CD14-positive monocyte (primary cell): ENCODE measurements around the gene KRT7. TPM values are rescaled to one million over a fixed set of nuclear protein-coding genes. Genes with fewer than 3 reads are reported as not detected.

Experiments
- DNase-seq, 3 donors: peaks; one replicate each; pipeline ENCODE4 v3.0.0-alpha.2; 2011 to 2022
- H2AFZ ChIP-seq: 2 replicates; pipeline ENCODE4 v1.6.0; 2012; ENCODE audit warnings: mild to moderate bottlenecking, low read depth, low read length, inconsistent platforms; ENCODE audit not compliant: insufficient read depth, poor library complexity, severe bottlenecking
- H3K27ac ChIP-seq, 2 donors: 1 replicate in 1 of 2; 2 replicates in 1 of 2; pipeline ENCODE4 v1.5.1; 2012 to 2013; ENCODE audit warnings: low read length in 2 of 2, control low read depth in 1 of 2, inconsistent platforms in 1 of 2, low read depth in 1 of 2, mild to moderate bottlenecking in 1 of 2
- H3K27me3 ChIP-seq, 2 donors: one replicate each; pipeline versions ENCODE4 v1.6.0 to v1.6.1; 2011 to 2013; ENCODE audit warnings: low read length in 2 of 2; ENCODE audit not compliant: control insufficient read depth in 2 of 2, insufficient read depth in 2 of 2
- H3K36me3 ChIP-seq, 2 donors: replicated peaks in 1 of 2; 1 replicate in 1 of 2; 2 replicates in 1 of 2; pipeline versions ENCODE4 v1.5.1 to v1.6.1; 2012 to 2013; ENCODE audit warnings: low read length in 2 of 2, control low read depth in 1 of 2, inconsistent platforms in 1 of 2, mild to moderate bottlenecking in 1 of 2; ENCODE audit not compliant: insufficient read depth in 2 of 2, control insufficient read depth in 1 of 2
- H3K4me1 ChIP-seq, 2 donors: 1 replicate in 1 of 2; 2 replicates in 1 of 2; pipeline versions ENCODE4 v1.5.1 to v1.6.1; 2012 to 2013; ENCODE audit warnings: low read length in 2 of 2, control low read depth in 1 of 2, inconsistent platforms in 1 of 2, mild to moderate bottlenecking in 1 of 2, moderate library complexity in 1 of 2; ENCODE audit not compliant: insufficient read depth in 2 of 2, control insufficient read depth in 1 of 2
- H3K4me2 ChIP-seq: replicated peaks from 2 replicates; pipeline ENCODE3; 2012; ENCODE audit warnings: low read length, moderate library complexity, mild to moderate bottlenecking; ENCODE audit not compliant: poor library complexity, severe bottlenecking; ENCODE audit errors: extremely low read depth
- H3K4me3 ChIP-seq, 3 experiments: fragments of 200-600 bp in 1 of 3; sonication (generic) in 1 of 3; replicated peaks in 1 of 3; 1 replicate in 2 of 3; 2 replicates in 1 of 3; pipeline ENCODE4 v1.5.1; 2011 to 2013; ENCODE audit warnings: low read length in 3 of 3, mild to moderate bottlenecking in 3 of 3, control low read depth in 2 of 3, low read depth in 2 of 3, inconsistent platforms in 1 of 3, moderate library complexity in 1 of 3
- H3K79me2 ChIP-seq: 2 replicates; pipeline ENCODE4 v1.6.0; 2012; ENCODE audit warnings: mild to moderate bottlenecking, control low read depth, inconsistent platforms, low read length, moderate library complexity; ENCODE audit not compliant: insufficient read depth
- H3K9ac ChIP-seq: 2 replicates; pipeline ENCODE4 v1.6.0; 2017; ENCODE audit warnings: low read length, mild to moderate bottlenecking; ENCODE audit not compliant: insufficient read depth, poor library complexity, severe bottlenecking
- H3K9me3 ChIP-seq, 2 donors: replicated peaks in 1 of 2; 1 replicate in 1 of 2; 2 replicates in 1 of 2; pipeline versions ENCODE4 v1.5.1 to v1.6.1; 2012 to 2013; ENCODE audit warnings: low read length in 2 of 2, control low read depth in 1 of 2; ENCODE audit not compliant: control insufficient read depth in 1 of 2, insufficient read depth in 1 of 2
- H4K20me1 ChIP-seq: 2 replicates; pipeline ENCODE4 v1.6.0; 2012; ENCODE audit warnings: mild to moderate bottlenecking, low read length, control low read depth, moderate library complexity; ENCODE audit not compliant: insufficient read depth
- H3K27ac Mint-ChIP-seq, 7 donors: one replicate each; pipeline ENCODE4 v1.8.0; 2020; ENCODE audit warnings: mild to moderate bottlenecking in 7 of 7, mixed read lengths in 7 of 7, moderate library complexity in 6 of 7, inconsistent platforms in 2 of 7
- H3K27me3 Mint-ChIP-seq, 3 donors: one replicate each; pipeline ENCODE4 v1.8.0; 2021 to 2022; ENCODE audit warnings: low read depth in 3 of 3, mild to moderate bottlenecking in 3 of 3, mixed read lengths in 3 of 3, moderate library complexity in 3 of 3, inconsistent platforms in 1 of 3
- H3K36me3 Mint-ChIP-seq, 2 donors: one replicate each; pipeline ENCODE4 v1.8.0; 2020; ENCODE audit warnings: mixed read lengths in 2 of 2, inconsistent platforms in 1 of 2, mild to moderate bottlenecking in 1 of 2
- H3K4me1 Mint-ChIP-seq: one replicate; pipeline ENCODE4 v1.8.0; 2020; ENCODE audit warnings: mild to moderate bottlenecking, mixed read lengths
- H3K4me3 Mint-ChIP-seq, 2 donors: one replicate each; pipeline ENCODE4 v1.8.0; 2020; ENCODE audit warnings: mild to moderate bottlenecking in 2 of 2, mixed read lengths in 2 of 2, moderate library complexity in 1 of 2
- H3K9me3 Mint-ChIP-seq, 7 donors: one replicate each; pipeline ENCODE4 v1.8.0; 2020 to 2022; ENCODE audit warnings: mixed read lengths in 7 of 7, mild to moderate bottlenecking in 6 of 7, moderate library complexity in 6 of 7, inconsistent platforms in 2 of 7
- CTCF ChIP-seq: fragments of 200-600 bp; IDR thresholded peaks from one replicate; pipeline ENCODE4 v1.8.0; 2022; ENCODE audit warnings: antibody characterized with exemption, mild to moderate bottlenecking
- WGBS: methylation state at CpG from one replicate; pipeline ENCODE4 v1.1.5; 2013; ENCODE audit warnings: missing lambda C conversion rate; ENCODE audit not compliant: insufficient coverage; 5-methylcytosine and 5-hydroxymethylcytosine counted together
- intact Hi-C, 2 donors: fragments of 100-400 bp; cut with micrococcal nuclease; formaldehyde crosslinking; loops; one replicate each; pipeline versions ENCODE4 v1.15.0 to v1.15.1; 2023
- polyA plus RNA-seq, 3 donors: library from polyadenylated mRNA; depleted of rRNA in 1 of 3; unstranded in 2 of 3; stranded (reverse) in 1 of 3; fragments of 300-500 nt in 2 of 3; fragments of >200 nt in 1 of 3; fragmentation: Illumina TruSeq in 2 of 3; gene quantifications; 1 replicate in 2 of 3; 2 replicates in 1 of 3; pipeline ENCODE4 v1.2.3, GENCODE V29; 2012 to 2021

KRT7 gene
- polyA plus RNA-seq, 3 donors, result 1.3 to 2.7 TPM; not detected in 1

GRCh38 chr12:52278575-52279421, 45.8 kb downstream of the KRT7 start:
- Histone ChIP-seq H3K9me3 (no peaks in the 10 kb centered on the region), H3K4me2 (peak overlapping the region; percentile 48), H3K4me1 (peaks cover 29 to 33% of the 10 kb centered on the region in 2 donors), H3K27me3 (peaks cover 2 to 41% of the 10 kb centered on the region in 2 donors), H3K4me3 (no peak overlapping the region), H3K27ac (no peak overlapping the region), H3K79me2 (no peaks in the 10 kb centered on the region), H4K20me1 (no peaks in the 10 kb centered on the region), H3K36me3 (no peaks in the 10 kb centered on the region), H3K9ac (no peak overlapping the region), H2AFZ (peak overlapping the region; percentile 39)
- Mint-ChIP-seq H3K9me3 (peaks cover 0 to 3% (median 0%) of the 10 kb centered on the region in 7 donors), H3K27ac (peak overlapping the region in 5 of 7 donors; percentile 60 to 94 (median 81)), H3K4me1 (peaks cover 37% of the 10 kb centered on the region), H3K4me3 (peak overlapping the region in 1 of 2 donors; percentile 76), H3K27me3 (peaks cover 19 to 43% (median 21%) of the 10 kb centered on the region in 3 donors), H3K36me3 (no peaks in the 10 kb centered on the region)
- 10% methylated on average over 25 of the region's 32 CpGs for WGBS
- intact Hi-C loops, result loop anchor here in 1 of 2 donors (5.0 kb wide), 1 partner anchor 56 kb away; no protein-coding TSS in a partner anchor
- TF ChIP-seq CTCF, result peak; percentile 97
- peak; percentile 66 to 73 (median 71) for DNase-seq

- TF ChIP-seq CTCF, result no peak
- WGBS, result 100% methylated on average over 1 of the region's 14 CpGs
- Histone ChIP-seq H2AFZ (peak overlapping the region; percentile 39), H4K20me1 (no peaks in the 10 kb centered on the region), H3K27ac (peak overlapping the region in 1 of 2 donors; percentile 1), H3K9ac (no peak overlapping the region), H3K4me1 (peaks cover 29 to 33% of the 10 kb centered on the region in 2 donors), H3K27me3 (peaks cover 0 to 36% of the 10 kb centered on the region in 2 donors), H3K4me2 (peak overlapping the region; percentile 48), H3K36me3 (no peaks in the 10 kb centered on the region), H3K4me3 (peak overlapping the region in 1 of 3 experiments; percentile 0), H3K79me2 (no peaks in the 10 kb centered on the region), H3K9me3 (no peaks in the 10 kb centered on the region)
- no peak for DNase-seq
- peak overlapping the region in 1 of 2 donors; percentile 51 for H3K4me3 Mint-ChIP-seq
- peaks cover 14 to 36% (median 17%) of the 10 kb centered on the region in 3 donors for H3K27me3 Mint-ChIP-seq
- H3K4me1 Mint-ChIP-seq, result peaks cover 37% of the 10 kb centered on the region
- intact Hi-C loops, result loop anchor here in 1 of 2 donors (5.0 kb wide), 1 partner anchor 57 kb away; no protein-coding TSS in a partner anchor
- H3K9me3 Mint-ChIP-seq, result peaks cover 0 to 3% (median 0%) of the 10 kb centered on the region in 7 donors
- H3K27ac Mint-ChIP-seq, result peak overlapping the region; percentile 75 to 94 (median 91)
- H3K36me3 Mint-ChIP-seq, result no peaks in the 10 kb centered on the region
Observed at GRCh38 chr12:52279422-52280318, 46.6 kb downstream of the KRT7 start.
